Skeletal muscle tissue (tissue), 4 donors: ENCODE results near the gene SCYGR4. TPM values are rescaled to one million over a fixed set of nuclear protein-coding genes. Genes with fewer than 3 reads are reported as not detected.
"Not testable (repeated sequence)": the region's sequence is repeated elsewhere in the genome, so short reads cannot be mapped to it uniquely, and the experiment has no call there.

Experiments
- H3K27ac ChIP-seq: one replicate; pipeline ENCODE4 v1.7.0; 2013; ENCODE audit warnings: mild to moderate bottlenecking, low read depth, low read length, inconsistent platforms
- H3K27me3 ChIP-seq, 3 donors: one replicate each; pipeline ENCODE4 v1.7.0; 2013; ENCODE audit warnings: low read length in 3 of 3; ENCODE audit not compliant: control insufficient read depth in 3 of 3, insufficient read depth in 3 of 3
- H3K36me3 ChIP-seq, 3 donors: one replicate each; pipeline ENCODE4 v1.7.0; 2013; ENCODE audit warnings: low read length in 3 of 3; ENCODE audit not compliant: control insufficient read depth in 3 of 3, insufficient read depth in 3 of 3
- H3K4me1 ChIP-seq, 3 donors: one replicate each; pipeline ENCODE4 v1.7.0; 2013; ENCODE audit warnings: low read length in 3 of 3, mild to moderate bottlenecking in 3 of 3; ENCODE audit not compliant: control insufficient read depth in 3 of 3, insufficient read depth in 3 of 3
- H3K4me3 ChIP-seq, 3 donors: one replicate each; pipeline ENCODE4 v1.7.0; 2013; ENCODE audit warnings: low read length in 3 of 3
- H3K9ac ChIP-seq, 3 donors: one replicate each; pipeline ENCODE4 v1.7.0; 2013; ENCODE audit warnings: low read length in 3 of 3, mild to moderate bottlenecking in 3 of 3, moderate library complexity in 2 of 3, low read depth in 1 of 3
- H3K9me3 ChIP-seq, 3 donors: one replicate each; pipeline ENCODE4 v1.7.0; 2013; ENCODE audit warnings: low read length in 3 of 3; ENCODE audit not compliant: control insufficient read depth in 3 of 3
- total RNA-seq: library from RNA; depleted of rRNA; stranded (reverse); fragments of >200 nt; gene quantifications from one replicate; pipeline ENCODE4 v1.2.3, GENCODE V29; 2014
- donor health status: Osteomylitis.

The SCYGR4 gene
- total RNA-seq, 1 donor from 2014 or later = not detected

DNA sequence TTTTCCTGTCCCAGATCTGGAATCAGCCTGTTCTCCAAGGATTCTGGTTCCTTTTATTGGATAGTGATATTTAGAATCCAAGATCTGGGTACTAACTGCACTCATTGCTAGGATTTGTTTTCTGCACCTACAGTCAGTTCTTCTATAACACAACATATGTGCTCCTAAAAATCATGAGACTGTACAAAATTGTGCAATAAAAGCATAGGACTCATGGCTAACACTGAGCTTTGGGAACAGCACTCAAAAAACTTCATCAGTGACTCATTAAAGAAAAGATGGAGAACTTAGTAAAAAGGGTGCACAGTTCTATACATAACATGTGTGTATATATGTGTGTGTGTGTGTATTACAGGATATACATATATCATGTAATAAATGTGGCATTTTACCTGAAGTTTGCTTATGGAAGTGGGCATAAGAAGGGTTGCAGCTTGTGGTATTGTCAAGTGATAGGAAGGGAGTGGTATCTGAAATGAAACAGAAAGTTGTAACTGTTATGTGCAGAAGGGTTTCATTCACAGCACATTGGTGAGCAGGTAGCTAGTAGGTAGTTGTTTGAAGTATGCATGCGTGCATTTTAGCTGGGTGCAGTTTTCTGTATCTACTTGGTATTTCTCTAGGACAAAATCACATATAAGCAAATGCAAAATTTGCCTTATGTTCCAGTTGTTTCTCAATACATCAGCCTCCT, 24.5 kb upstream of the SCYGR4 start:
- no peak overlapping the region for H3K4me3 ChIP-seq
- peaks cover 0 to 4% (median 0%) of the 10 kb centered on the region in 3 donors for H3K27me3 ChIP-seq
- H3K4me1 ChIP-seq = no peaks in the 10 kb centered on the region
- no peaks in the 10 kb centered on the region for H3K36me3 ChIP-seq
- no peak overlapping the region for H3K9ac ChIP-seq
- H3K9me3 ChIP-seq = peaks cover 0 to 2% (median 0%) of the 10 kb centered on the region in 3 donors
- no peak overlapping the region for H3K27ac ChIP-seq

DNA sequence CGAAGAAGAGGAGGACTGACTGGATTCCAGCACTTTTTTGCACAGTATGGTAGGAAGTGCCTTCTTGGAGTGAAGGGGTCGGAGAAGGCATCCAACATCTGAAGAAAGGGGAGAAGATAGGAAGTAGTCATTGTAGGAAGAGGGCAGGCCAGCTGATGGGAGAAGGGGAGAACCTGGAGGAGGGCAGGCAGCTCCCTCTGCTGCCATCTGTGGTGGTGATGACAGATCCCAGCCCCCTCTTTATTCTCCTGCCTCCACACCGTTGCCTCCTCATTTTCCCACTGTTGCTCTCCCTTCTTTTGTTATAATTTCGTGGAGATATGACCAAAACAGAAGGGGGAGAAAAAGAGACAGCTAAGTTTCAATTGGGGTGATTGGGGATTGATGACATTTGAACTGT, 21.5 kb upstream of the SCYGR4 start:
- H3K27ac ChIP-seq = no peak overlapping the region
- H3K9ac ChIP-seq = no peak overlapping the region
- no peaks in the 10 kb centered on the region for H3K9me3 ChIP-seq
- no peaks in the 10 kb centered on the region for H3K4me1 ChIP-seq
- peaks cover 0 to 4% (median 0%) of the 10 kb centered on the region in 3 donors for H3K27me3 ChIP-seq
- no peak overlapping the region for H3K4me3 ChIP-seq
- H3K36me3 ChIP-seq = no peaks in the 10 kb centered on the region

DNA sequence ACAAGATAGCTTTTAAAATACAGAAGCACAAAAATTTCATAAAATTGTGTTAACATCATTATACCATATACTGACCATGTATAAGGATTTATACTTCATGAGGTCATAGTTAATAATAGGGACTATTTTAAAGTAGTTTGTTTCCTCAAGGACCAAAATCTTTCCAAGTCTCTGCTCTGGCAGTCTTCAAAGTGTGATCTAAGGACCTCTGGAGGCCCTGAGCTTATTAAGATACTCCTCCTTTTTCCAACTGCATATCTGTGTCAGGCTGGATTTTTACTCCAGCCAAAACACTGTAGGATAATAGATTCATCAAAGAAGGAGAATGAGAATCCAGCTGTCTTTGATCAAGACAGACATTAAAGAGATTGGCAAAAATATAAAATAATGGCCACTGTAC, 20.3 kb upstream of the SCYGR4 start:
- Histone ChIP-seq H3K4me3 (no peak overlapping the region), H3K9me3 (no peaks in the 10 kb centered on the region)

DNA sequence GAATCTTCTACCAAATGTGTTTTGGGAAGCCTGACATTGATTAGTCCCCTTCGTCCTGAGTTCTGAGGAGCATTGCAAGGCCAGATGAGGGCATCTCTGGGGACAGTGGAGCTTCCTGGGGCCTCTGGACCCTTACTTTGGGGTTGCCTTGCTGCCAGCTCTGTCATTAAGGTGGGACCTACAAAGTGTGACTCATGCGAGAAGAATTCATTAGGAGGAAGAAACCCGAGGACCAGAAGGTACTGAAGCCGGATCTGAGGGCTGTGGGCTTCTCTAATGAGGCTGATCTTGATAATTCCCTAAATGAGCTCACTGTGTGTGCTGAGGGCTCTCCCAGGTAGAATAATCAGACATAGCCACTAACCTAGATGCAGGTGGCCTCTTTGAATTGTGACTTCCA, 19.3 kb upstream of the SCYGR4 start:
- Histone ChIP-seq H3K27me3 (peaks cover 0 to 4% (median 0%) of the 10 kb centered on the region in 3 donors), H3K4me3 (no peak overlapping the region), H3K9ac (no peak overlapping the region), H3K9me3 (no peaks in the 10 kb centered on the region), H3K27ac (no peak overlapping the region), H3K36me3 (no peaks in the 10 kb centered on the region), H3K4me1 (no peaks in the 10 kb centered on the region)

More for the DNA sequence above, 20.3 kb upstream of the SCYGR4 start:
- Histone ChIP-seq H3K4me1 (no peaks in the 10 kb centered on the region), H3K9ac (no peak overlapping the region), H3K27me3 (peaks cover 0 to 4% (median 0%) of the 10 kb centered on the region in 3 donors), H3K36me3 (no peaks in the 10 kb centered on the region), H3K27ac (no peak overlapping the region)

DNA sequence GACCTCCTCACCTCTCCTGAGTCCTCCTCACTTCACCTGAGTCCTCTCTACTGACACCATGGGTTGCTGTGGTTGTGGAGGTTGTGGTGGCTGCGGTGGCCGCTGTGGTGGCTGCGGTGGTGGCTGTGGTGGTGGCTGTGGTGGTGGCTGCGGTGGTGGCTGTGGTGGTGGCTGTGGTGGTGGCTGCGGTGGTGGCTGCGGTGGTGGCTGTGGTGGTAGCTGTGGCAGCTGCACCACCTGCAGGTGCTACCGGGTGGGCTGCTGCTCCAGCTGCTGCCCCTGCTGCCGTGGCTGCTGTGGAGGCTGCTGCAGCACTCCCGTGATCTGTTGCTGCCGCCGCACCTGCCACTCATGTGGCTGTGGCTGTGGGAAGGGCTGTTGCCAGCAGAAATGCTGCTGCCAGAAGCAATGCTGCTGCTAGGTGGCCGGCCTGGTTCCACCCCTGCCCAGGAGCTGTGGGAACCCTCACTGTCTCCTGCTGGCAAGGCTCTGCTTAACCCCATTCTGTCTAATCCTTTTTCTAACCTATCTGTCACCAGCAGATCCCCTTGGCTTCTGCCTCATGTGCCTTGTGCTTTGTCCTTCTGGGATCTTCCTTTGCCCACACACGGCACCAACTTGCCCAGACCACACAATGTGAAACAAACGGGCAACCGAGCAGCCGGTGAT, 18.3 kb upstream of the SCYGR4 start, which contains the start of gene SCYGR2:
SCYGR2 (plus strand) TSS at position 59 of the 669 bp plus-strand sequence; CDS start at position 59, 0 bp downstream.
- not testable (repeated sequence) for H3K27me3 ChIP-seq, H3K4me3 ChIP-seq, H3K27ac ChIP-seq, H3K36me3 ChIP-seq, H3K4me1 ChIP-seq, H3K9ac ChIP-seq, H3K9me3 ChIP-seq

DNA sequence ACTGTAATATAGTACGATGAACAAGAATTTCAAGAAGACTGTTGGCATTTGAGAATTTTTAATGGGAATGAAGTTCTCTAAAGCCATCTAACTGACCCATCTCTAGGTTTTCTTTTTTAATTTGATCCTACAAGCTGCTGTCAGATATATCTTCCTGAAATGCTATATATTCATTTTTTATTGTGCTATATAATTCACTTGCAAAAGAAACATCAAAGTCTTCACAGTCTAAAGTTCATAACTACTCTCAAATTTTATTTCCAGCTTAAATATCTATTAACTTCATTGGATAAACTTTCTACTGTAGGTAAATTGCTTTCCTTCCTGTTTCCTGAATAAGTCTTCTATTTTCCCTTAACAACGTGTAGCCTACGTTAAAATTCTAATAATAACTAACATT, 14.9 kb upstream of the SCYGR4 start:
- no peaks in the 10 kb centered on the region for H3K9me3 ChIP-seq
- no peak overlapping the region for H3K4me3 ChIP-seq
- H3K36me3 ChIP-seq = no peaks in the 10 kb centered on the region
- H3K27me3 ChIP-seq = no peaks in the 10 kb centered on the region
- no peaks in the 10 kb centered on the region for H3K4me1 ChIP-seq
- H3K9ac ChIP-seq = no peak overlapping the region
- no peak overlapping the region for H3K27ac ChIP-seq

DNA sequence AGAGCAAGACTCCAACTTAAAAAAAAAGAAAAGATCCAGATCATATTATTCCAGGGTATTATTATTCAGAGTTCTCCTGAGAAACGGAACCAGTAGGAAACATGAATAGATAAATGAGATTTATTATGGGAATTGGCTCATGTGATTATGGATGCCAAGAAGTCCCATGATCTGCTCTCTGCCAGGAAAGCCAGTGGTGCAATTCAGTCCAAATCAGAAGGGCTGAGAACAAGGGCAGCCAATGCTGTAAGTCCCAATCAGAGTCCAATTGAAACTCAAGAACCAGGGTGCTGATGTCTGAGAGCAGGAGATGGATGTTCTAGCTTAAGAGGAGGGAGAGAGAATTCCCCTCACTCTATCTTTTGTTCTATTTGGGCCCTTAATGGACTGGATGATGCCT, 10.8 kb upstream of the SCYGR4 start:
- Histone ChIP-seq H3K4me1 (no peaks in the 10 kb centered on the region), H3K9me3 (no peaks in the 10 kb centered on the region), H3K27me3 (no peaks in the 10 kb centered on the region), H3K9ac (no peak overlapping the region), H3K36me3 (no peaks in the 10 kb centered on the region), H3K27ac (no peak overlapping the region), H3K4me3 (no peak overlapping the region)

DNA sequence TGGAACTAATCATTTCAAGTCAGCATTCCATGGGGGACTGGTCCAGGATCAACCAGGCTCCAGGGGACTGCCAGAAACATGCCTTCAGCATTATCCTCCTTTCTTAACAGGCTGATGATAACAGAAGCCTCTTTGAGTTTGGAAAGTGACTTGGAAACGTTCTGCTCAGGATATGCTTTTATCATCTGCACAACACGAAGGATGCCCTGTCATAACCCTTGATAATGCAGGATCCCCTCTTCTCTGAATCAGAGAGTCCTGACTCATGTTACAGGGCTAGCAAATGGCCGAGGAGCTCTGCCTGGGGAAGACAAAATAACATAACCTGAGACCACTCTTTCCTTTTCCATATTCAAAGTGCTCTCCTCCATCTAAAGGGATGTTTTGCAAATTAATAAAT, 9.4 kb upstream of the SCYGR4 start:
- Histone ChIP-seq H3K36me3 (no peaks in the 10 kb centered on the region), H3K9me3 (no peaks in the 10 kb centered on the region), H3K27ac (no peak overlapping the region), H3K4me3 (no peak overlapping the region), H3K9ac (no peak overlapping the region), H3K27me3 (no peaks in the 10 kb centered on the region), H3K4me1 (no peaks in the 10 kb centered on the region)

DNA sequence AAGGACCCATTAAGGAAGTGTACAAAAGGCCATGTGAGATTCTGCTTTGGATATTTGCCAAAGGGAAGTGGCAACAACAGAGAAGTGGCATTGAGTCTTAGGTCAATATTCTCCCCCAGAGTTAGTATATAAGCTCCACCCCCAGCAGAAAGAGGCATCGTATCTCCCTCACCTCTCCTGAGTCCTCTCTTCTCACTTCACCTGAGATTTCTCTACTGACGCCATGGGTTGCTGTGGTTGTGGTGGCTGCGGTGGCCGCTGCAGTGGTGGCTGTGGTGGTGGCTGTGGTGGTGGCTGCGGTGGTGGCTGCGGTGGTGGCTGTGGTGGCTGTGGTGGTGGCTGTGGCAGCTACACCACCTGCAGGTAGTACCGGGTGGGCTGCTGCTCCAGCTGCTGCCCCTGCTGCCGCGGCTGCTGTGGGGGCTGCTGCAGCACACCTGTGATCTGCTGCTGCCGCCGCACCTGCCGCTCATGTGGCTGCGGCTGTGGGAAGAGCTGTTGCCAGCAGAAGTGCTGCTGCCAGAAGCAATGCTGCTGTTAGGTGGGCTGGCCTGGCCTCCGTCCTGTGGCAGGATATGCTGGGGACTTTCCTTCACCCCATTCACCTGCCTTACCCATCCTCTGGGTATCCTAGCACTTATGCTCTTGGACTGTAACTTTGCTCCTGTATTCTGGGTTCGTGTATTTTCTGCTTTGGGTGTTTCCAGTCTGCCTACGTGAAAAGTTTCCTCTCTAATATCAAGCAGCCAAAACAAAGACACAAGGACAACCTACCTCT, 8.5 kb upstream of the SCYGR4 start:
- H3K9ac ChIP-seq = no peak overlapping the region
- H3K27me3 ChIP-seq = no peaks in the 10 kb centered on the region
- H3K4me3 ChIP-seq = no peak overlapping the region
- H3K4me1 ChIP-seq = no peaks in the 10 kb centered on the region
- no peaks in the 10 kb centered on the region for H3K9me3 ChIP-seq
- H3K27ac ChIP-seq = no peak overlapping the region
- H3K36me3 ChIP-seq = no peaks in the 10 kb centered on the region

DNA sequence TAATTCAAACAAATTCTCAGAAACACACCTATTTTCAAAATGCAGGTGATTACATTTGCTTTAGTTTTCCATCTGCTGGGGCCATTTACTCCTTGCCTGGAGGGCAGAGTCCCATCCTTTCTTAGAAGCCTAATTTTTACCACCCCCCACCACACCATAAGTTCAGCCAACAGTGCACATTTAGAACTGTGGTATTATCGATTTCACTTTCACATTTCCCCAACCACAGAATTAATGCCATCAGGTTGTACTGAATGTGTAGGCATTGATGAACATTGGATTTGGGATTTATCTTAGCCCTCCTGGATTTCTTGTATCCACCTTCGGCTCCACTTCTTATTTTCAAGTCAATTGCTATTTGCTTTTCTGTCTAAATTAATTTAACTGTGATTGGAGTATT, 7.2 kb upstream of the SCYGR4 start:
- Histone ChIP-seq H3K36me3 (no peaks in the 10 kb centered on the region), H3K4me1 (no peaks in the 10 kb centered on the region), H3K9me3 (no peaks in the 10 kb centered on the region), H3K27ac (no peak overlapping the region), H3K9ac (no peak overlapping the region), H3K4me3 (no peak overlapping the region), H3K27me3 (peaks cover 0 to 1% (median 1%) of the 10 kb centered on the region in 3 donors)
